Right lobe of liver (tissue), 6 donors: ENCODE results near the gene TIMM44. TPM values are rescaled to one million over a fixed set of nuclear protein-coding genes. Genes with fewer than 3 reads are reported as not detected.

Source experiments
- ATAC-seq, 4 donors: fragments of 200-7000 bp; cut with Tn5 transposase; one replicate each; pipeline ENCODE4 v1.9.1; 2020; ENCODE audit warnings: mild to moderate bottlenecking in 4 of 4, moderate library complexity in 4 of 4
- DNase-seq, 3 donors: peaks; one replicate each; pipeline ENCODE4 v3.0.0-alpha.2; 2020
- H3K27ac ChIP-seq, 3 donors: fragments of 200-600 bp; one replicate each; pipeline ENCODE4 v1.8.0; 2022
- H3K27me3 ChIP-seq, 2 donors: fragments of 200-600 bp; one replicate each; pipeline ENCODE4 v1.8.0; 2022
- H3K36me3 ChIP-seq, 4 donors: fragments of 200-600 bp; sonication (generic) in 1 of 4; one replicate each; pipeline versions ENCODE4 v1.5.1 to v1.8.0; 2017 to 2022; ENCODE audit warnings: control low read depth in 1 of 4
- H3K4me1 ChIP-seq, 4 donors: fragments of 200-600 bp; sonication (generic) in 1 of 4; one replicate each; pipeline versions ENCODE4 v1.5.1 to v1.8.0; 2017 to 2022; ENCODE audit warnings: control low read depth in 1 of 4
- H3K4me3 ChIP-seq, 3 donors: fragments of 200-600 bp; one replicate each; pipeline ENCODE4 v1.8.0; 2022
- H3K9me3 ChIP-seq, 4 donors: fragments of 200-600 bp; sonication (generic) in 1 of 4; one replicate each; pipeline versions ENCODE4 v1.5.1 to v1.8.0; 2017 to 2022; ENCODE audit warnings: control low read depth in 1 of 4
- CTCF ChIP-seq, 4 donors: fragments of 200-600 bp in 3 of 4; fragments of 450-650 bp in 1 of 4; IDR thresholded peaks; one replicate each; pipeline versions ENCODE4 v1.5.1 to v1.8.0; 2016 to 2022; ENCODE audit warnings: antibody characterized with exemption in 4 of 4, mild to moderate bottlenecking in 2 of 4
- POLR2A ChIP-seq: fragments of 450-650 bp; IDR thresholded peaks from one replicate; pipeline ENCODE4 v1.6.1; 2017; ENCODE audit warnings: antibody characterized with exemption, mild to moderate bottlenecking
- WGBS: methylation state at CpG from one replicate; pipeline ENCODE4 v1.1.6; 2018; ENCODE audit warnings: low coverage, low lambda C conversion rate; ENCODE audit not compliant: insufficient coverage; ENCODE audit errors: missing lambda C conversion rate; 5-methylcytosine and 5-hydroxymethylcytosine counted together
- intact Hi-C, 2 donors: fragments of 100-400 bp; cut with DNase I; formaldehyde crosslinking; loops; one replicate each; pipeline versions ENCODE4 v1.11.2 to v1.14.1; 2022
- total RNA-seq, 6 experiments: library from RNA; depleted of rRNA in 2 of 6; stranded (reverse); fragments of >200 nt in 2 of 6; fragmentation: NEBNext Ultra II Directional in 3 of 6; extraction: Animal tissue kit (Norgen Biotek cat#: 25700) in 3 of 6; gene quantifications; one replicate each; pipeline versions ENCODE4 v1.1.0 to v1.2.4, GENCODE V29; 2016 to 2023
- donor health status: DM: no; HTN: yes; CAD: no.
- donor health status: DM: no; HTN: no; CAD: no.
- donor health status: DM: no; HTN: no; CAD: no.
- donor health status: DM: no; HTN: yes; CAD: no.
- donor health status: DM: no; HTN: yes; CAD: no.

Gene TIMM44
- total RNA-seq, 6 experiments from 2014 or later: 26.1 to 41.7 (median 36.9) TPM

GRCh38 chr19:7925171-7925851, 18.2 kb downstream of the TIMM44 start:
- H3K36me3 ChIP-seq: peaks cover 0 to 10% (median 0%) of the 10 kb centered on the region in 4 donors
- intact Hi-C loops: no loop called here
- DNase-seq: peak; percentile 60 to 69 (median 61)
- ATAC-seq: no peak
- H3K27me3 ChIP-seq: no peaks in the 10 kb centered on the region
- H3K4me1 ChIP-seq: peaks cover 0 to 16% (median 8%) of the 10 kb centered on the region in 4 donors
- H3K9me3 ChIP-seq: no peaks in the 10 kb centered on the region
- H3K27ac ChIP-seq: no peak overlapping the region
- peak overlapping the region in 1 of 3 donors; percentile 33 for H3K4me3 ChIP-seq
- TF ChIP-seq CTCF (IDR thresholded peaks at IDR 0.05): peak; percentile 63 to 78 (median 70)
- TF ChIP-seq POLR2A: no peak
- no CpG with 5 or more reads among the region's 98 CpGs for WGBS

GRCh38 chr19:7924651-7925170, 18.8 kb downstream of the TIMM44 start:
- TF ChIP-seq CTCF (IDR thresholded peaks at IDR 0.05): no peak
- no peak for TF ChIP-seq POLR2A
- WGBS: 10% methylated on average over 11 of the region's 34 CpGs
- DNase-seq: peak in 2 of 3 donors; percentile 32 to 57
- peaks cover 0 to 16% (median 8%) of the 10 kb centered on the region in 4 donors for H3K4me1 ChIP-seq
- H3K36me3 ChIP-seq: peaks cover 0 to 8% (median 0%) of the 10 kb centered on the region in 4 donors
- no peaks in the 10 kb centered on the region for H3K27me3 ChIP-seq
- no peak for ATAC-seq
- no peak overlapping the region for H3K27ac ChIP-seq
- peak overlapping the region in 1 of 3 donors; percentile 33 for H3K4me3 ChIP-seq
- intact Hi-C loops: no loop called here
- H3K9me3 ChIP-seq: no peaks in the 10 kb centered on the region

- peaks cover 0 to 8% (median 0%) of the 10 kb centered on the region in 4 donors for H3K36me3 ChIP-seq
- no peak overlapping the region for H3K4me3 ChIP-seq
- DNase-seq: no peak
- H3K9me3 ChIP-seq: no peaks in the 10 kb centered on the region
- H3K27me3 ChIP-seq: no peaks in the 10 kb centered on the region
- no peak overlapping the region for H3K27ac ChIP-seq
- TF ChIP-seq CTCF (IDR thresholded peaks at IDR 0.05) (no peak), POLR2A (no peak)
- no peak for ATAC-seq
- 56% methylated on average over 9 of the region's 12 CpGs for WGBS
- intact Hi-C loops: no loop called here
- peaks cover 0 to 16% (median 8%) of the 10 kb centered on the region in 4 donors for H3K4me1 ChIP-seq
These were observed 19.2 kb downstream of the TIMM44 start for GRCh38 chr19:7924241-7924640.

GRCh38 chr19:7923295-7924191, 19.9 kb downstream of the TIMM44 start:
- WGBS: 84% methylated on average over 7 of the region's 31 CpGs
- peaks cover 0 to 8% (median 0%) of the 10 kb centered on the region in 4 donors for H3K36me3 ChIP-seq
- no peak overlapping the region for H3K27ac ChIP-seq
- no peaks in the 10 kb centered on the region for H3K27me3 ChIP-seq
- ATAC-seq: no peak
- H3K9me3 ChIP-seq: no peaks in the 10 kb centered on the region
- peak in 2 of 3 donors; percentile 51 to 53 for DNase-seq
- H3K4me1 ChIP-seq: peaks cover 0 to 18% (median 8%) of the 10 kb centered on the region in 4 donors
- TF ChIP-seq POLR2A (no peak), CTCF (IDR thresholded peaks at IDR 0.05) (no peak)
- intact Hi-C loops: no loop called here
- no peak overlapping the region for H3K4me3 ChIP-seq
